NCI-H2081 treated with DMSO at 0.1 percent for 48 hours (cell line): ENCODE measurements around the gene OGFR.

ENCODE experiments used
- DNase-seq: peaks from one replicate; lab custom pipeline; 2025; lab: John Stamatoyannopoulos, UW

Gene OGFR

DNA sequence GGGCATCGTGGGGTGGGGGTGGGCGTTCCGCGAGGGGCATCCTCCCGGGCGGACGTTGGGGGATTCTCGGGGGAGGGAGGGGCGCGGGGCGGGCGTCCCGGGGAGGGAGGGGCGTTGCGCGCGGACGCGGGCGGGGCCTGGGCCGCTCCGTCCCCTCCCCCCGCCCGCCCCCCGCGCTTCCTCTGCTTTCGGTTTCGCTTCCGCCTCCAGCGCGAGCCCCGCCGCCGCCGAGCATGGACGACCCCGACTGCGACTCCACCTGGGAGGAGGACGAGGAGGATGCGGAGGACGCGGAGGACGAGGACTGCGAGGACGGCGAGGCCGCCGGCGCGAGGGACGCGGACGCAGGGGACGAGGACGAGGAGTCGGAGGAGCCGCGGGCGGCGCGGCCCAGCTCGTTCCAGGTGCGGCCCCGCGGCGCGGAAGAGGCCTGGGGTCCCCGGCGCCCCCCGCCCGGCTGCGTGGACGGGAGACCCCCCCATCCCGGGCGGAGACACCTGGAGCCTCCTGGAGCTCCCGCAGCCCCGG is at the start of gene OGFR:
Gene OGFR (plus strand): TSS at position 209 of the 528 bp plus-strand sequence. CDS start 25 bp downstream, at position 234.
- no peak for DNase-seq

DNA sequence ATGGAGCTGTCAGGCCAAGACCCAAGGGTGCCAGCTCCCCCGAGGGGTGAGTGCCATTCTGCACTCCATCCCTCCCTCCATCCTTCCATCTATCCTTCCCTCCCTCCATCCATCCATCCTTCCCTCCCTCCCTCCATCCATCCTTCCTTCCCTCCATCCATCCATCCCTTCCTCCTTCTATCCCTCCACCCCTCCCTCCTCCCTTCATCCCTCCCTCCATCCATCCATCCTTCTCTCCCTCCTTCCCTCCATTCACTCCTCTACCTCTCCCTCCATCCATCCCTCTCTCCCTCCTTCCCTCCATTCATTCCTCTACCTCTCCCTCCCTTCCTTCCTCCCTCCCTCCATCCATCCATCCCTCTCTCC is 49.7 kb upstream of the OGFR start:
- no peak for DNase-seq

DNA sequence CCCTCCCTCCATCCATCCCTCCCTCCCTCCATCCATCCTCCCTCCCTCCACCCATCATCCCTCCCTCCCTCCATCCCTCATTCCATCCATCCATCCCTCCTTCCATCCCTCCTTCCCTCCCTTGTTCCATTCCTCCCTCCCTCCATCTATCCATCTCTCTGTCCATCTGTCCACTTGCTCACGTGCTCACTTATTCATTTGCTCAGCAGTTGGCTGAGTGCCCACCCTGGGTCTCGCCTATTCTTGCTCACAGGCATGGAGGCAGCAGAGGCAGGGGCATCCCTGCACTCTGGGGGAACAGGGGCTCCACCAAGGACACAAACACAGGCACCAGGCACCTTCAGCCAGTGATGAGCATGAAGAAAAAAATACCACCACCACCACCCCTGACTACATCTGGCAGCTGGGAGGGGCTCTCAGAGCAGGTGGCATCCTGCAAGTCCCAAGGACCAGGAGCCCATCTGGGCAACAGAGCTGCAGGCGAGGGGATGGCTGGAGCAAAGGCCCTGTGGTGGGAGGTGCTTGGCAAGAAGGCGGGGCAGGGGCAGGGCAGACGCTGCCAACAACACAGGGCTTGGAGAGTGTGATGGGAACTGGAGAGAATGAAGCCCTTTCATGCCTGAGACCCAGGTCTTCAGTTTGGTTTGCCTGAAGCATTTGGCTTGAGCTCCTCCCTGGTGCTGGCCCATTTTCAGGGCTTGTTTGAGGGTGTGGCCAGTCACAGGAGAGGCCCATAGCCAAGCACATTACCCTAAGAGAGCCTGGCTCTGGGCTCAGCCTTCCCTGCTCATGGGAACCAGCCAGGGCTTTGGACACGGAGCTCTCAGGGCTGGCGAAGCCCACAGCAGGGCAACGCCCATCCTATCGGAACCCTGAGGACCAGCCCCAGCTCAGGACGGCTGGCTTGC is 48.6 kb upstream of the OGFR start:
- DNase-seq, result no peak

GRCh38 chr20:62758226-62758912 is 46.3 kb upstream of the OGFR start:
- no peak for DNase-seq

GRCh38 chr20:62759981-62760431 is 44.6 kb upstream of the OGFR start:
- DNase-seq, result no peak

DNA sequence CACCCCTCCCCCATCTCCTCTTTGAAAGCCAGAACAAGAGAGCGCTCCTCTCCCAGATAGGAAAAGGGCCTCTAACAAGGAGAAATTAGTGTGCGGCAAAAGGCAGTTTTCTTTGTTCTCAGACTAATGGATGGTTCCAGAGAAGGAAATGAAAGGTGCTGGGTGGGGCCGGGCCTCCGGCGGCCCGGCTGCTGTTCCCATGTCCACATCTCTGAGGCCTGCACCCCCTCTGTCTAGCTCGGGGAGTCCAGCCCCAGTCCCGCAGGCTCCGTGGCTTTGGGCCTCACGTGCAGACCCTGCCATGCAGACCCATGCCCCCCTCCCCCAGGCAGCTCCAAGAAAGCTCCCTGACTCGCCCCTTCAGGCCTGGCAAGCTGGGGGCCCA is 44.2 kb upstream of the OGFR start:
- no peak for DNase-seq

DNA sequence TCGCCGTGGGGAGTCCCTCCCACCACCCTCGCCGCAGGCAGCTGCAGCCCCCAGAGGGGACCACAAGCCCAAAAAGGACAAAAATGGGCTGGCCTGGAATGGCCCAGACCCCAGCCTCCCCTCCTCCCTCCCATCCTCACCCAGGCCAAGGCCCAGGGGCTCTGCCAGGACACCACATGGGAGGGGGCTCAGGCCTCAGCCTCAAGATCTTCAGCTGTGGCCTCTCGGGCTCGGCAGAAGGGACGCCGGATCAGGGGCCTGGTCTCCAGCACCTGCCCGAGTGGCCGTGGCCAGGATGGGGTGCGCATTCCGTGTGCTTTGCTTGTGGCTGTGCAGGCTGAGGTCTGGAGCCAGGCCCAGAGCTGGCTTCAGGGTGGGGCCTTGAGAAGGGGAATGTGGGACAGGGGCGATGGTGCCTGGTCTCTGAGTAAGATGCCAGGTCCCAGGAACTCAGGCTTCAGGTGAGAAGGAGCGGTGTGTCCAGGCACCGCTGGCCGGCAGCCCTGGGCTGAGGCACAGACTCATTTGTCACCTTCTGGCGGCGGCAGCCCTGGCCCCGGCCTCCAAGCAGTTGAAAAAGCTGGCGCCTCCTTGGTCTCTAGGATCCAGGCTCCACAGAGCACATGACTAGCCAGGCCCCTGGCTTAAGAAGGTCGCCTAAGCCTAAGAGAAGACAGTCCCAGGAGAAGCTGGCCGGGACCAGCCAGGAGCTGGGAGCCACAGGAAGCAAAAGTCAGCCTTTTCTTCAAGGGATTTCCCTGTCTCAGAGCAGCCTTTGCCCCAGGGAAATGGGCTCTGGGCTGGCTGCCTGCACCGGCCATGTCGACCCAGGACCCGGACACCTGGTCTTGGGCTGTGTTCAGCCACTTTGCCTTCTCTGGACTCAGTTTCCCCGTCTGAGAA is 43.5 kb upstream of the OGFR start:
- no peak for DNase-seq

- no peak for DNase-seq
Observed at GRCh38 chr20:62761759-62762131, 42.9 kb upstream of the OGFR start.

- DNase-seq, result no peak
Observed at GRCh38 chr20:62762376-62762775, 42.3 kb upstream of the OGFR start.

GRCh38 chr20:62762801-62763368 is 41.8 kb upstream of the OGFR start:
- no peak for DNase-seq

GRCh38 chr20:62763404-62763803 is 41.2 kb upstream of the OGFR start:
- no peak for DNase-seq

DNA sequence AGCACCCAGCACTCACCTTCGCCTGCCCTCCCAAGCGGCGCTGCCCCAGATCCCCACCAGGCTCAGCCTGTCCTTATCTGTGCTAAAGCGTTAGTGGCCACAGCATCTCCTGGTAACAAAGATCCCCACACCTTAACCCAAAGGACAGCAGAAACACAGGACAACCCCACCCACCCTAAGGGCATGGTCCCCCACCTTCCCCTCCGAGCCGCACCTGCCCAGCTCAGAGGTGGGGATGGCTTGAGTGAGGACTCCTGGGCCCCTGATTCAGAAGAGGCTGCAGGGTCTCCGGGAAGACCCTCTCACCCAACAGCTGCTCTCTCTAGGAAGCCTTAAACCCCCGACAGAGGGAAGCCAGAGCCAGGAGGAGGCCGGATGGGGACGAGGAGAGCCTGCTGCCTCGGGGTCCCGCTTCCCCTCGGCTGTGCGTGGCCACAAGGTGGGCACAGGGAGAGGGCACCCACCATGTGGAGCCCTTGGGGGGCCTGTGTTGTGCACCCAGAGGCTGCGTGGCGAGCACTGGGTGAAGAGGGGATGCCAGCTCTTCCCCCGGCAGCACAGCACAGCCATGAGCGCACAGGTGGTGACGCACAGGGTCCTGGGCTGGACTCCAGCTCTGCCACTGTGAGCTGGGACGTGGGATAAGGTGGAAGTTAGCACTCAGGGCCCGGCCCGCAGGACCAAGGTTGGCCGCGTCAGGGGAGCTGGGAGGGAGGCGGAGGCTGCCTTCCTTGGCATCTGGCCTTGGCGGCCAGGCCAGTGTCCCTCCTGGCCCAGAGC is 40.3 kb upstream of the OGFR start:
- no peak for DNase-seq

DNA sequence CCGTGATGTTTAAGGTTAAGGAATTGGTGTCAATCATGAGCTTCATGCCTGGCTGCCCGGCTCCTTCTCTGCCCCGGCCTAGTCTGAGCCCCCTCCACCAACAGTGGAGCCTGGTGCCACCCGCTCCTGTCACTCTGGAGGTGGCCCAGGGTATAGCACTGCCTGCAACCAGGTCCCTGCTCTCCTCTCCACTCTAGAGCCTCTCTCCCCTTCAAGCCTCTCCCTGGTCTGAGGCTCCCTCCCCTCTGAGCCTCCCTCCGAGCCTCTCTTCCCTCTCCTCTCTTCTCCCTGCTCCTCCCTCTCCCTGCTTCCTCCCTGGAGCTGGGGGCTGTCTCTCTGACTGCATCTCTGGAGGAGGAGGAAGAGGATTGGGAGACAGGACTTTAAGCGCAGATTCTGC is 39.6 kb upstream of the OGFR start:
- no peak for DNase-seq

- DNase-seq, result no peak
Observed at GRCh38 chr20:62765432-62766070, 39.1 kb upstream of the OGFR start.

GRCh38 chr20:62766071-62766450 is 38.6 kb upstream of the OGFR start:
- DNase-seq, result no peak

- DNase-seq, result no peak
Observed at GRCh38 chr20:62766716-62767115, 37.9 kb upstream of the OGFR start.

GRCh38 chr20:62768234-62768546 is 36.4 kb upstream of the OGFR start:
- DNase-seq, result no peak

DNA sequence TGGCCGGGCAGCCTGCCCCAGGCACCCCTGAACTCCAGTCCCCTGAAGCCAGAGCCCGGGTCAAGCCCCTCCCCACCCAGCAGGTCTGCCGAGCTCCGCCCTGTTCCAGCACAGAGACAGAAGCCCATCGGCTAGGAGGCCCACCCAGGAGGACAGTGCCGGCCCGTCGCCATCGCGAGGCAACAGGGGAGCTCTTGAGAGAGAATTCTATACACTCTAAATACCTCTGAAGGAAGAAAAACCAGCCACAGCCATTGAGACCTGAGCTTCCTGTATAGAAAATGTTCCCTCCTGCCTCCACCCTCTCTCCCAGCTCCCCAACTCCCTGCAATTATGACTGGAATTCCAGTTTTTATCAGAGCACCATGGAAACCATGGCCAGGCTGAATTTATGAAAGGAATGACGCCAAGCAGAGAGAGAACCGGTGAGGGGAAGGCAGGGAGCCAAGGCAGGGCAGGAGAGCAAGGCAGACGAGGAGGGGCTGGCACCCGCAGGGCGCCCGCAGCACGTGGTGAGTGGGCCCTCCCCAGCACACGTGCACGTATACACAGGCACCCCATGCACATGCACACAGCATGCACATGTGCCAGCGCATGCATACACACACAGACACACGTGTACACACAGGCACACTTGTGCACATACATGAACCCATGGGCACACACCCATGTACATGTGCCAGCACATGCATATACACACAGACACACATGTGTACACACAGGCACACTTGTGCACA is 35.9 kb upstream of the OGFR start:
- no peak for DNase-seq

GRCh38 chr20:62769346-62770071 is 35.1 kb upstream of the OGFR start:
- no peak for DNase-seq
